ENCODE measurements around the gene PRKN.

The PRKN gene

GRCh38 chr6:162325826-162326225 is 401.7 kb downstream of the PRKN start:
- DNase-seq (ENCODE audit: low read depth in 1 of 2, low spot score in 1 of 2), result no peak
- no peak overlapping the region for H3K4me3 ChIP-seq (replicated peaks; ENCODE audit: insufficient read depth, low read length)
- no peaks in the 10 kb centered on the region for H3K27me3 ChIP-seq (ENCODE audit: insufficient read depth, poor library complexity, severe bottlenecking)
- no peak overlapping the region for H3K27ac ChIP-seq (replicated peaks)
- no peak for TF ChIP-seq REST (IDR thresholded peaks at IDR 0.05; ENCODE audit: insufficient replicate concordance, low read depth)

- H3K27ac ChIP-seq (replicated peaks), result no peak overlapping the region
- H3K27me3 ChIP-seq (ENCODE audit: insufficient read depth, poor library complexity, severe bottlenecking), result no peaks in the 10 kb centered on the region
- H3K4me3 ChIP-seq (replicated peaks; ENCODE audit: insufficient read depth, low read length), result no peak overlapping the region
- TF ChIP-seq CTCF (IDR thresholded peaks at IDR 0.05; ENCODE audit: insufficient read depth, low read length) (no peak), REST (IDR thresholded peaks at IDR 0.05; ENCODE audit: insufficient replicate concordance, low read depth) (no peak), GABPA (IDR thresholded peaks at IDR 0.05; ENCODE audit: low read depth) (no peak), SPI1 (IDR thresholded peaks at IDR 0.05; ENCODE audit: borderline replicate concordance, low read depth) (no peak), POLR2AphosphoS5 (IDR thresholded peaks at IDR 0.05; ENCODE audit: low read depth) (no peak)
- DNase-seq (ENCODE audit: low read depth in 1 of 2, low spot score in 1 of 2), result no peak
Measured at GRCh38 chr6:162325051-162325450, 402.5 kb downstream of the PRKN start.

- TF ChIP-seq GABPA (IDR thresholded peaks at IDR 0.05; ENCODE audit: low read depth) (no peak), SPI1 (IDR thresholded peaks at IDR 0.05; ENCODE audit: borderline replicate concordance, low read depth) (no peak)
- DNase-seq (ENCODE audit: low read depth in 1 of 2, low spot score in 1 of 2), result no peak
- Histone ChIP-seq H3K27ac (replicated peaks) (no peak overlapping the region), H3K4me3 (replicated peaks; ENCODE audit: insufficient read depth, low read length) (no peak overlapping the region), H3K27me3 (ENCODE audit: insufficient read depth, poor library complexity, severe bottlenecking) (no peaks in the 10 kb centered on the region)
Measured at GRCh38 chr6:162315291-162315690, 412.3 kb downstream of the PRKN start.

GRCh38 chr6:162313922-162314660 is 413.5 kb downstream of the PRKN start:
- TF ChIP-seq REST (IDR thresholded peaks at IDR 0.05; ENCODE audit: insufficient replicate concordance, low read depth), result no peak
- TF ChIP-seq POLR2AphosphoS5 (IDR thresholded peaks at IDR 0.05; ENCODE audit: low read depth), result no peak
- H3K4me3 ChIP-seq (replicated peaks; ENCODE audit: insufficient read depth, low read length), result no peak overlapping the region
- no peaks in the 10 kb centered on the region for H3K27me3 ChIP-seq (ENCODE audit: insufficient read depth, poor library complexity, severe bottlenecking)

More at GRCh38 chr6:162313922-162314660, 413.5 kb downstream of the PRKN start:
- no peak overlapping the region for H3K27ac ChIP-seq (replicated peaks)
- DNase-seq (ENCODE audit: low read depth in 1 of 2, low spot score in 1 of 2), result no peak
